Measurements from ENCODE around the gene CLIC6.

Gene CLIC6

GRCh38 chr21:34668803-34669148 lies at the start of gene CLIC6:
Gene CLIC6, plus strand, starts transcription at chr21:34668994. Its CDS starts 395 bp downstream, at chr21:34669389.
- H3K4me1 Mint-ChIP-seq (ENCODE audit: low read depth) = peaks cover 6% of the 10 kb centered on the region
- DNase-seq = no peak
- no peaks in the 10 kb centered on the region for H3K36me3 Mint-ChIP-seq (ENCODE audit: low read depth)
- peak within 1 kb of the TSS; percentile 36 for H3K4me3 Mint-ChIP-seq
- H3K27ac Mint-ChIP-seq = no peak within 1 kb of the TSS
- H3K9me3 Mint-ChIP-seq = no peaks in the 10 kb centered on the region
- peaks cover 71% of the 10 kb centered on the region for H3K27me3 Mint-ChIP-seq

- Mint-ChIP-seq H3K9me3 (no peaks in the 10 kb centered on the region), H3K4me1 (ENCODE audit: low read depth) (peaks cover 6% of the 10 kb centered on the region), H3K36me3 (ENCODE audit: low read depth) (no peaks in the 10 kb centered on the region), H3K27me3 (peaks cover 24% of the 10 kb centered on the region), H3K27ac (no peak overlapping the region), H3K4me3 (no peak overlapping the region)
- no peak for DNase-seq
These were observed 48.7 kb upstream of the CLIC6 start for GRCh38 chr21:34619841-34620665.

- Mint-ChIP-seq H3K27ac (no peak overlapping the region), H3K4me3 (no peak overlapping the region), H3K36me3 (ENCODE audit: low read depth) (no peaks in the 10 kb centered on the region), H3K27me3 (peaks cover 32% of the 10 kb centered on the region), H3K9me3 (no peaks in the 10 kb centered on the region), H3K4me1 (ENCODE audit: low read depth) (no peaks in the 10 kb centered on the region)
- no peak for DNase-seq
These were observed 47.1 kb upstream of the CLIC6 start for GRCh38 chr21:34621434-34622350.

DNA sequence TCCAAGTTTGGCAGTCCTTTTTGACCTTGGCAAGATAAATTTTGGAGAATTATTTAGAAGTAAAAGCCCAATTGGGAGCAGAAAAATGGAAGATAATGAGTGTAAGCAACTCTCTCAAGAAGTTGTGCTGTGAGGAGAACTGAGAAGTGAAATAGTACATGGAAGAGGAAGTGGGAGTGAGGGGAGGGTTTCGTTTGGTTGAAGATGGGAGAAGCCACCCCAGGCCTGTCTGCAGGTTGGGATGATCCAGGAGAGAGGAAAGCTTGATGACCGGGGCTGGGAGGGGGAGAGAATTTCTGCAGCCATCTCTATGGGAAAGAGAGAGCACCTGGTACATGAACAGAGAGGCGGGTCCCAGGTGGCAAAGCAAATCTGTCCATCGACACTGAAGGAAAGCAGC lies 45.3 kb upstream of the CLIC6 start:
- Mint-ChIP-seq H3K27me3 (peaks cover 32% of the 10 kb centered on the region), H3K4me3 (no peak overlapping the region), H3K4me1 (ENCODE audit: low read depth) (no peaks in the 10 kb centered on the region), H3K9me3 (no peaks in the 10 kb centered on the region), H3K36me3 (ENCODE audit: low read depth) (no peaks in the 10 kb centered on the region), H3K27ac (no peak overlapping the region)
- DNase-seq = no peak

GRCh38 chr21:34625030-34625593 lies 43.7 kb upstream of the CLIC6 start:
- no peak overlapping the region for H3K27ac Mint-ChIP-seq
- peaks cover 32% of the 10 kb centered on the region for H3K27me3 Mint-ChIP-seq
- no peaks in the 10 kb centered on the region for H3K36me3 Mint-ChIP-seq (ENCODE audit: low read depth)
- no peaks in the 10 kb centered on the region for H3K9me3 Mint-ChIP-seq
- H3K4me1 Mint-ChIP-seq (ENCODE audit: low read depth) = no peaks in the 10 kb centered on the region
- H3K4me3 Mint-ChIP-seq = no peak overlapping the region
- no peak for DNase-seq

GRCh38 chr21:34626131-34626530 lies 42.7 kb upstream of the CLIC6 start:
- H3K36me3 Mint-ChIP-seq (ENCODE audit: low read depth) = no peaks in the 10 kb centered on the region
- no peaks in the 10 kb centered on the region for H3K4me1 Mint-ChIP-seq (ENCODE audit: low read depth)

DNA sequence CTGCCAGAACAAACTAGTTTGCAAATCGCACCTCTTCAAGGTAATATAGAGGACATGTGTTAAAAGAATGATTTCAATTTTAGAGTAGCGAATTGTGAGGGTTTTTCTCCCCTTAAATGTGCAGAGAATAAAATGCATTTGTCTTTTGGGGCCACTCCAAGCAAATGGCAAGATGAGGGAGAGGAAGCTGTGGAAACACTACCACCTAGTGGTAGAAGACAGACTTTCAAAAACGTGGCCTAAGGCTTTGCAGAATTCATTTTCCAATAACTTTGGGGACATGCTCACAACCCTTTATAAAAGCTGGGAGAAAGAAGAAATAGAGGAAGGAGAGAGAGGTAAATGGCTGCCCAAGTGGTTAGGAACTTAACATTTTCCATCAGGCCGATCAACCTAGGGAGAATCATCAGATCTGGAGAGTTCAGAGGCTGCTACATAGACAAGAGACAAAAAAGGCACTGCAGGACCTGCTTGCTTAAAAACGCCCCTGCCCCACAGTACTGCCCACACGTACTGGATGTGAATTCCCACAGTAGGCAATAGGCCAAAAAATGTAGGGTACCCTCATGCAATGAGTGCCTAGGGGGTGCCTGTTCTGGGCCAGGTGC lies 38.2 kb upstream of the CLIC6 start:
- Mint-ChIP-seq H3K4me3 (no peak overlapping the region), H3K9me3 (no peaks in the 10 kb centered on the region), H3K27me3 (peaks cover 22% of the 10 kb centered on the region), H3K4me1 (ENCODE audit: low read depth) (no peaks in the 10 kb centered on the region), H3K27ac (no peak overlapping the region), H3K36me3 (ENCODE audit: low read depth) (no peaks in the 10 kb centered on the region)
- DNase-seq = no peak

More at GRCh38 chr21:34626131-34626530, 42.7 kb upstream of the CLIC6 start:
- no peak for DNase-seq
- H3K27ac Mint-ChIP-seq = no peak overlapping the region
- no peak overlapping the region for H3K4me3 Mint-ChIP-seq
- peaks cover 32% of the 10 kb centered on the region for H3K27me3 Mint-ChIP-seq
- H3K9me3 Mint-ChIP-seq = no peaks in the 10 kb centered on the region

- Mint-ChIP-seq H3K27ac (no peak overlapping the region), H3K4me1 (ENCODE audit: low read depth) (no peaks in the 10 kb centered on the region), H3K36me3 (ENCODE audit: low read depth) (no peaks in the 10 kb centered on the region), H3K27me3 (peaks cover 15% of the 10 kb centered on the region), H3K9me3 (no peaks in the 10 kb centered on the region), H3K4me3 (no peak overlapping the region)
- no peak for DNase-seq
These were observed 36.3 kb upstream of the CLIC6 start for GRCh38 chr21:34632498-34632897.

DNA sequence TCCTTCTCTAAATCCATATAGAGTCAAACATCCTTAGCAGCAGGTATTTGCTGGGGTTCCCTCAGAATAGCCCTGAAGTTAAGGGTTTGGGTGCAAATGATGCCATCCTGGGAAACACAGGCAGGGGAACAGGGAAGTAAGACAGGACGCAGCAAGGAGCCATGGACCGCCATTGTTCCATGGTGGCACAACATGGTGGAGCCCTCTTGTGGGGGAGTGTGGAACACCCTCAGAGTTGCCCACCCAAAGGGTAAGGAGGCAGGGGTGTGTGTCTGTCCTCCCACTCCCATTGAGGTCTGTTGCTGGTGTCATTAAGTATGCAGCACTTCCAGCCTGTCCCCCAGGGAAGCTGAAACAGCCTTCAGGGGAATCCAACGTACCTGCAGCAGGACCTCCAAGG lies 33.5 kb upstream of the CLIC6 start:
- Mint-ChIP-seq H3K9me3 (no peaks in the 10 kb centered on the region), H3K4me3 (no peak overlapping the region), H3K27ac (no peak overlapping the region), H3K4me1 (ENCODE audit: low read depth) (peaks cover 18% of the 10 kb centered on the region), H3K27me3 (peaks cover 15% of the 10 kb centered on the region), H3K36me3 (ENCODE audit: low read depth) (no peaks in the 10 kb centered on the region)
- DNase-seq = no peak

DNA sequence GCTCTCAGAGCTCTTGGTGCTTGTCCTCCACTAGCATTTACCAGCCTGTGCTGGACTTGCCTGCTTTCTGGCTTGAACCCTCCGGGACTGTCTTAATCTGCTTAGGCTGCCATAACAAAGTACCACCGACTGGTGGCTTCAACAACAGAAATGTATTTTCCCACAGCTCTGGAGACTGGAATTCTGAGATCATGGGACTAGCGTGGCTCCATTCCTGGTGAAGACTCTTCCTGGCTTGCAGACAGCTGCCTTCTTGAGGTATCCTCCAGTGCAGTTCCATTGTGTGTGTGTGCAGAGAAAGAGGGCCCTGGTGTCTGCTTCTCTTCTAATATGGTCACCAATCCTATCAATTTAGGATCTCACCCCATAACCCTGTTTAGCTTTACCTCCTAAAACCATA lies 31.8 kb upstream of the CLIC6 start:
- Mint-ChIP-seq H3K27ac (no peak overlapping the region), H3K27me3 (peaks cover 15% of the 10 kb centered on the region), H3K9me3 (no peaks in the 10 kb centered on the region), H3K4me1 (ENCODE audit: low read depth) (peaks cover 33% of the 10 kb centered on the region), H3K4me3 (no peak overlapping the region), H3K36me3 (ENCODE audit: low read depth) (no peaks in the 10 kb centered on the region)
- no peak for DNase-seq

DNA sequence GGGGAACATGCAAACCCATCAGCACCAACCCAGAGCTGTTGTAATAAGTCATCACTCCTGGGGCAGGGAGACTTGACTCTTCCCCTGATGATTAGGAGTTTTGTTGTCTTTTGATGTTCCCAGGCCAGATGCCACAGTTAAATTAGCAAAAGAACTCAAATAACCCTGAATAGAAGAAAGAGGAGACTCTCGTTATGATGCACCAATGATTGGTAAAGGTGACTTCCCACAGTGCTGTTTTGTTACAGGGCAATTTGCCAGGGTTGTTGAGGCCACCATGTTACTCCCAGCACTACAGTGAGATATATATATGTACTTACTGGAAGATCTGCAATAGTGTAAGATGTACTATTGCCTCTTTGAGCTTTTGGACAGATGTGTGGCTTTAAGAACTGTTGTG lies 29.5 kb upstream of the CLIC6 start:
- H3K4me1 Mint-ChIP-seq (ENCODE audit: low read depth) = peaks cover 37% of the 10 kb centered on the region
- H3K4me3 Mint-ChIP-seq = no peak overlapping the region
- DNase-seq = no peak
- no peaks in the 10 kb centered on the region for H3K36me3 Mint-ChIP-seq (ENCODE audit: low read depth)
- no peak overlapping the region for H3K27ac Mint-ChIP-seq
- no peaks in the 10 kb centered on the region for H3K9me3 Mint-ChIP-seq
- H3K27me3 Mint-ChIP-seq = peaks cover 4% of the 10 kb centered on the region

DNA sequence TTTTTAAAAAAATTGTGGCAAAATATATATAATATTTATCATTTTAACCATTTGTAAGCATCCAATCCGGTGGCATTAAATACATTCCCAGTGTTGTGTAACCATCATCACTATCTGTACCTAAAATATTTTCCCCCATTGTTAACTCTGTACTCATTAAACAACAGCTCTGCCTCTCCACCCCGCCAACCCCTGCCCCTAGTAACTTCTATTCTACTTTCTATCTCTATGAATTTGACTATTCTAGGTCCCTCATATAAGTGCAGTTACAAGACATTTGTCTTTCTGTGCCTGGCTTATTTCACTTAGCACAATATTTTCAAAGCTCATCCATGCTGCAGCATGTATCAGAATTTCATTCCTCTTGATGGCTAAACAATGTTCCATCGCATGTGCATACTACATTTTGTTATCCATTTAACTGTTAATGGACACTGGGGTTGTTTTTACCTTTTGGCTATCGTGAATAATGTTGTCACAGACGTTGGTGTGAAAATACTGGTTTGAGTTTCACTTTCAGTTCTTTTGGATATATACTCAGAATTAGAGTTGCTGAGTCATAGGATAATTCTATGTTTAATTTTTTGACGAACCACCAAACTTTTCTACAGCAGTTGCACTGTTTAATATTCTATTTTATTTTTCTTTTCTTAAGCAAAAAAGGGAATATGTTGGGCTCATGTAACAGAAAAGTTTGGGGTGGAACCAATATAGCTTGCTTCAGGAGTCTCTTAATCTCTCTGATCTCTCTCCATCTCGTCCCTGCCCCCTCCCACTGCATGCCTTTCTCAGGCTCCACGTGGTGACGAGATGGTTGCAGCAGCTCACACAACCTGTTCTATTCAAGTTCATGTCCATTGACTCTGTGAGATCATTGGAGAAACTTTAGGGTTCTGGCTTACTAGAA lies 28.7 kb upstream of the CLIC6 start:
- peak; percentile 51 for DNase-seq
- Mint-ChIP-seq H3K4me1 (ENCODE audit: low read depth) (peaks cover 37% of the 10 kb centered on the region), H3K27ac (peak overlapping the region; percentile 90), H3K9me3 (no peaks in the 10 kb centered on the region), H3K36me3 (ENCODE audit: low read depth) (no peaks in the 10 kb centered on the region), H3K27me3 (no peaks in the 10 kb centered on the region), H3K4me3 (peak overlapping the region; percentile 58)

GRCh38 chr21:34640858-34641257 lies 27.9 kb upstream of the CLIC6 start:
- no peaks in the 10 kb centered on the region for H3K9me3 Mint-ChIP-seq
- H3K27me3 Mint-ChIP-seq = no peaks in the 10 kb centered on the region
- H3K4me1 Mint-ChIP-seq (ENCODE audit: low read depth) = peaks cover 37% of the 10 kb centered on the region
- no peak for DNase-seq
- peak overlapping the region; percentile 58 for H3K4me3 Mint-ChIP-seq
- H3K27ac Mint-ChIP-seq = peak overlapping the region; percentile 90
- no peaks in the 10 kb centered on the region for H3K36me3 Mint-ChIP-seq (ENCODE audit: low read depth)
